Renal cortical epithelial cell (primary cell): ENCODE results near the gene TTLL5. TPM values are rescaled to one million over a fixed set of nuclear protein-coding genes. Genes with fewer than 3 reads are reported as not detected.

Experiments used
- DNase-seq: peaks from one replicate; pipeline ENCODE4 v3.0.0-alpha.2; 2011; ENCODE audit warnings: low read depth
- total RNA-seq: library from RNA; depleted of rRNA; stranded (reverse); fragments of >200 nt; gene quantifications from 2 replicates; pipeline ENCODE4 v1.2.3, GENCODE V29; 2014

The TTLL5 gene
- total RNA-seq, 1 donor from 2014 or later = 34.1 TPM

DNA sequence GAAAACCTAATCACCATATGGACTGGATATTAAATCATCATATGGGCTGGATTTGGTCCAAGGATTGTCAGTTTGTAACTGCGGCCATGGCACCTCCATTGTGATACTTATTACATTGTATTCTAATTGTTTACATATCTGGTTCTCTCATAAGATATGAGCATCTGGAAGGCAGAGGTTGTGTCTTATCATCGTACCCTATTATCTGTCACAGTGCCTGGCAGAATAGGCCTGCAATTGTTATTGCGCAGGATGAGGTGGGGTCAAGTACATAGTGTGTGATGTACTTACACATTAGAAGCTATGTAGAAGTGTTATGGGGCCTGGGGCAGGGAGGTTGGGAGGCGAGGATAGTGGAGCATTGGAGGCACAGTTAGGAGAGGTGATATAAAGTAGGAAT is 329.3 kb downstream of the TTLL5 start:
- DNase-seq = no peak

DNA sequence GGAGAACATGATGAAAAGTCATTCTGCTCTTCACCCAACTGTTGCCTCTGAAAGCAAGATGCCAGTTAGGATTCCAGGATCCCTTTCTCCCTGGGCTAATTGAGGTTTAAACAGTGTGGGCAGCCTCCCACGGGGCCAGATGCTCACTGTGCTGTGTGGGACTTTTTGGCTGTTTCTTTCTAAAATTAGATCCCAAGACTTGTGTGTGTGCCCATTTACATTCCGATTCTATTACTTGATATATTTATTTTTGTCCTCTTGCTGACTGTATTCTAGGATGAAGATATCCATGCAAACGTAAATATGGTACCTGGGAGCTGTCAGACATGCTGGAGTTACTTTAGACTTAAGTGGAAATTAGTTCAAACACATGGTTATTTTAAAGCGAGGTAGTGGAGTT is 330.7 kb downstream of the TTLL5 start:
- no peak for DNase-seq

DNA sequence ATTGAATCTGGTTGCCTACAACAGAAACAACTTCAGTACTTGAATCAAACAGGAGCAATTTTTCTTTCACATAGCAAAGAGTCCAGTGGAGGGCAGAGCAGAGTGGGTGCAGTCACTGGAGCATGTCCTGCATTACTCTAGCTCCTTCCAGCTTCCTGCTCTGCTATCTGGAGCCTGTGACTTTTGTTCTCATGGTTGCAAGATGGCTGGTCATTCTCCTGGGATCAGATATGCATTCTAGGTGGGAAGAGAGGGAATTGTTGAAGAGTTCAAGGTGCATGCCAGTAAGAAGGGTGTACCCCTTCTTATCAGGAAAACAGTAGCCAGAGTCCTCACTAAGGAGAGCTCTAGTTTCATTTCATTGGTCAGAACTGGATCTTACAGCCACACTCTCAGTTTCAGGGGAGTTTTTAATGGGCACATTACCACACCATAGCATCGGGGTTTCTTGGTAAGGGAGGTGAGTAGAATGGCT is 332.6 kb downstream of the TTLL5 start:
- DNase-seq = peak; percentile 68

DNA sequence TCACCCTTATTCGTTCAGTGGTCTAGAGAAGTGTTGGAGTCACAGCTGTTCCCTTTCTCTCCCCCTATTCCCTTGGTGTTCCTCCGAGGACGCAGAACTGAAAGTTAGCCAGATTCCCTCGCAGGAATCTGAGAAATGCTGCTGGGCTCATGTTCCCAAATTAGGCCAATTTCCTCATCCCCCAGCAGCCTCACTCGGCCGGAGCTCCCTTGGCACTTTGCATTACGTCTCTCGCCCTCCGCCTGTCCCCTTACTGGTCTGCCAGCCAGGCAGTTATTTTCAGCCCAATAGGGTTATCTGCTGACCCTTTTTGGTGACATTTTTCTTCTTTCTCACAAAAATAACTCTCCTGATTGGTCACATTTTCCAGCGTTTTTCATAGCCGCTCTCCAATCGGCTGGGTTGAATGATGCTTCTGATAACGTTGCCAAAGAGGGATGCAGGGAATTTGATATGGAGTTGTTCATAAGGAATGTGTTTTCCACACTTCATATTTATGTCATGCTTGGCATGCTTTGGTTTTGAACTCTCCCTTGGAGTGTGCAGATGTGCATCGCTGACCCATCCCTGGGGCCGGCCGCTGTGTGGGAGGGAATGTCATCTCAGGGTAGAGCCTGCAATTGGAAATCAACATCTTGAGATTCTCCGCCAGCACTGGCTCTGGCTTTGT is 334.5 kb downstream of the TTLL5 start:
- no peak for DNase-seq

DNA sequence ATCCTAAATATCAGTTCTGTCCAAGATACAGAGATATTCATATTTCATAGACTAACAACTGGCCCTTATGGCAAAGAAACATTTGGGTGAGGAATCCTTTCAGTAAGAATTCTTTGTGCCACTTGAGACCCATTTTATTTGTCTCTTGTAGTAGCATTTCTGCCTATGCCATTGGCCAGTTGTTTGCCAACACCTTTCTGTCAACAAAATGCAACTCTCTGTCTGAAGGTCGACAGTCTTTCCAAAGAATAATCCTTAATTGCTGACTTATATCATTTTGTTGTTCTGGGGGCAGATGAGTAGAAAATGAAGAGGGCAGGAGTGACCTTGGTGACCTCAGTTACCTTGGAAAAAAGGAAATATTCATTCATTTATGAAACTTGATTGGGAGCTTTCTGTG is 335.4 kb downstream of the TTLL5 start:
- no peak for DNase-seq

DNA sequence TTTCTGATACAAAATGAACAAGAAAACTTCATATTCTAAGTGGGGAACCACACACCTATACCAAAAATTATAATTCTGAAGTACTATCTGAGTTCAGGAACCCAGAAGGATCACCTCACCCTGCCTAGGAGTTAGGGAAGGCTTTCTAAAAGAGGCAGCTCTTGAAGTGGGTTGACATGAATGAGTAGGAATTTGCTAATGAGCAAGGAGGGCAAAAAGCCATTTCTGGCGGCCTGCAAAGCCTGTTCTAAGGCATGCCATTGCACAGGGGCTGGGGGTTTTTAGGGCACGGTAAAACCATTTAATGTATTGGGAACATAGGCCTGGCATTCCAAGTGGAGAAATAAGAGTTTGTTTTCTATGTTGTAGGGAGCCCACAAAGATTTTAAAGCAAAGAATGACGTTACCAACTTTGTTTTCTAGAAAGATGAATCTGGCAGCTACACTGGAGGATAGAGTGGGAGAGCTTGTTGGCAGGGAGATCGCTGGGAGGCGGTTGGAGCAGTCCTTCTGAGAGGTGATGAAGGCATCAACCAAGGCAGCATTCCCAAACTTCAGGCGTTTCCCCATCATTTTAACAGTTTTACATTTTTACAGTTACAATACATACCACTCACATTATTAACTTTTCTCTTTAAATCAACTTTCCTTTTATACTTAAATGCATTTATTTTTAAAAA is 338.6 kb downstream of the TTLL5 start:
- no peak for DNase-seq

DNA sequence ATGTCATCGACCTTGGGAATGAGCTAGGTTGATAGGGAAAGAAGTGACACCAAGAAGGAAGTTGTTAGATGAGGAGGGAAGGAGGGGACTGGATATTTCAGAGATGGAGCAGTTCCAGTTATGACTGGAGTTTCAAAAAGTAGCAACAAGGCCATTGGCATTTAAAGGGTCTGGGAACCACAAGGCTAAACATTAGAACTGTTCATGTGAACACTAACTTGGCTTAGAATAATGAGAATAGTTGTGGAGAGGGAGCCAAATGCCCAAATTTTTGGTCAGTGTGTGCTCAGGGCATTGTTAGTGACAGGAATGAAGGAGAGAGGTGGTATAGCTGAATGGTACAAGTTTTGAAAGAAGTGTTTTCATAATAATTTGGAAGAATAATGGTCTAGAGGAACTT is 341.3 kb downstream of the TTLL5 start:
- no peak for DNase-seq

Other genes with a start within 250 kb of the TTLL5 start
- gene JDP2, start 233.2 kb upstream of the TTLL5 start, total RNA-seq = 27.0 and 36.5 TPM in 2 replicates
- gene BATF, start 138.8 kb upstream of the TTLL5 start, total RNA-seq = not detected in 2 replicates
- gene FLVCR2, start 82.6 kb upstream of the TTLL5 start, total RNA-seq = 1.2 and 3.4 TPM in 2 replicates
- gene ERG28, start 370 bp upstream of the TTLL5 start, total RNA-seq = 4.3 and 6.9 TPM in 2 replicates